Fibroblast of skin of right biceps (primary cell): ENCODE results near the gene VPS36.
"Not testable (repeated sequence)": the region's sequence is repeated elsewhere in the genome, so short reads cannot be mapped to it uniquely, and the experiment has no call there.

Source experiments
- DNase-seq: peaks from one replicate; pipeline ENCODE4 v3.0.0-alpha.2; 2013

Gene VPS36

DNA sequence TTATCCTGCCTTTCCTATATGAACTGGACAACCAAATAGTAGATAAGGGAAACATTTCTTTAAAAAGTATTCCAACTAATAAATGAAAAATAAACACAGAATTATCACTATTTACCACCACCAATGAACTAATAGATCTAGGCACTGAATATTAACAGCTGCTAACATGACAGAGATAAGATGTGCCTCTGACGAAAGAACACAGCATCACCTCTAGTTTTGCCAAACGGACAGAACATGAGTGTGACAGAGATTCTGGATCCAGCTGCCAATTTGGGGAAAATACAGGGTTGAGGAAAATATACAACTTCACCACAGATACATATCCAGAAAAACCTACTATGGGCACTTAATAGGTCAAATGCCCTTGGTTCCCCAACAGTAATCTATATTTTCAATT is 18.0 kb downstream of the VPS36 start:
- no peak for DNase-seq

DNA sequence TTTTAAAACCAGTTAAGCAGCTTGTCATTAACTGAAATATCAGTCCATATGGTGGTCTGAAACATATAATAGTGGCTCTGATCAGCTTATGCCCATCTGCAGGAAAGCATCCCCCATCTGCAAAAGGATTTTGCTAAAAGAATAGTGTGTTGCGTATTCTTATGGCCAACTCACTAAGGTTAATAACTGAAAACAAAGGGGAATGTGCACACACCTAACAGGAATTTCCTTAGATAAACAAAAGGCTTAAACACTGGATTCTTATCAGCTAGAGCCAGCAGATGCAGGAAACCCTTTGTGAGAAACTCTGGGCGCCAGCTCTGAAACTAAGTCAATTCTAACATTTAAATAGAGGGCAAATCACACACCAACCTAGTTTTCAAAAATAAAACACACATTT is 22.1 kb downstream of the VPS36 start:
- DNase-seq: no peak

DNA sequence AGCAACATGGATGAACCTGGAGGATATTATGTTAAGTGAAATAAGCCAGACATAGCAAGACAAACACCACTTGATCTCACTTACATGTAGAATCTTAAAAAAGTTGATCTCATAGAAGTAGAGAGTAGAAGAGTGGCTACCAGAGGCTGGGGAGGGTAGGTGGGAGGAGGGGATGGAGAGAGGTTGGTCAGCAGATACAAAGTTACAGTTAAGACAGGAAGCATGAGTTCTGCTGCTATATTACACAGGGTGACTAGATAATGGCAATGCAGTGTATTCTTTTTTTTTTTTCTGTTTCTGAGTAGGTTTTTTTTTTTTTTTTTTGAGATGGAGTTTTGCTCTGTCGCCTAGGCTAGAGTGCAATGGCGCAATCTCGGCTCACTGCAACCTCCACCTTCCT is 29.2 kb downstream of the VPS36 start:
- no peak for DNase-seq

DNA sequence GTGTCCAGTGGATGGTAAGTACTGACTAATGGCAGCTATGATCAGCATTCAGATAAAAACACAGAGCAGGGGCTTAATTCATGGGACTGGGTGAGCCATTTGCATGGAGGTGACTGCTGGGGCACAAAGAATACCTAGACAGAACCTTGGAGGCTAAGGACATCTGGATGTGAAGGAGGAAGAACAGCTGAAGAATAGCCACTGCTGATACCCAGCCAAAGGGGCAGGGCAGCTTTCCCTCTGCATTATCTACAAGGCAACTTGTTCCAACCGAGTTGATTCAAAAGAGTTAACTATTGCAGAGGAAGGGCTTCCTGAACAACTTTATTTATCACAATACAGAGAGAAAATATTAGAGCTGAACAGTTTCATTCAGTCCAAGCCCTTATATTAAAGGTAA is 31.4 kb downstream of the VPS36 start:
- no peak for DNase-seq

DNA sequence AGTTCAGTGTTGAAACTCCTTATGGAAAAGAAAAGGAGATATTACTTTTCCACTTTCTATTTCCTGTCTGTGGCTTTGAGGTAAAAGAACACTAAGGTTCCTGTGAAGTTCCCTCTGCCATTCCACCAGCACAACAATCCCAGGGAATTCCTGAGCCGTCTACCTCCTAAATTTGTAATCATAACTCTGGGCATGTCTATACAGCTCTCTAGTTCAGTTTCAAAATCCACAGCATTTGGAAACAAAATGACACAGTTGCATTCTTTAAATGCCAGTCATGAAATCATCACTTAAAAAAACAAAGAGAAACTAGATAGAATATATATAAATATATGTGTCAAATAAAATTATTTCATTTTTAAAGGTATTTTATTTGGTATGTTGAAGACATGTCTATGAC is 35.5 kb downstream of the VPS36 start:
- DNase-seq: peak; percentile 65

DNA sequence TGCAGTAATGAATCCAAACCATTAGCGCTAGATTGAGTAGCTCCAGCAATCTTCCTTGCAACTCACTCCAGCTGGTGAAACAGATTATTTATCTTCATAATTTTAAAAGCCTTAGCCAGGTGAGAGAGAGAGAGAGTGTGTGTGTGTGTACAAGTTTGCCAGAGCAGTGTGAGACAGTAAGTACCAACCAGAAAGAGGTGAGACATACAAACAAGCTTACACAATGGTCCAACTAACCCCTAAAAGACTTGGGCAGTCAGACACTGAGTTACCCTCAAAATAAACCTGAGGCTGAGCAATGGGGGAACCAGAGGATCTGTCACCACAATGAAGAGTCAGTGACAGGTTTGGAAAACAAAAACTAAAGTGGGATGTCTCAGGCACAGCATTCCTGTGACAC is 36.4 kb downstream of the VPS36 start:
- no peak for DNase-seq

DNA sequence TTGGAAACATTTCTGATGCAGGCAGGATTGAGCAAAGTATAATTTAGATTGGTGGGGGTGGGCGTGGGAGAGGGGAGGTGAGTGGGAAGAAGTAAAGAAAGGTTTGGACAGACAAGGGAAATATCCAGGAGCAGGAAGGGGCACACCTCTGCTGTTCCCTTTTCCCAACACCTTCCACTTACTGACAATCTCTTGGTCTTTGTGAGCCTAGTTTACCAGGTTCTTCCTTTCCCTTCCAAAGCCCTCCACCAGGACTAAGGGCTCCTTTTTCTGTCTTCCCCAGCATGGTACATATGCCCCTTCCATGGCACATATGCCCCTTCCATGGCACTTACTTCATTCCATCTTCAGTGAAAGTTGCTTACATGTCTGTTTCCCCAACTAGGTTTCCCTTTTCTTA is 38.3 kb downstream of the VPS36 start:
- DNase-seq: no peak

DNA sequence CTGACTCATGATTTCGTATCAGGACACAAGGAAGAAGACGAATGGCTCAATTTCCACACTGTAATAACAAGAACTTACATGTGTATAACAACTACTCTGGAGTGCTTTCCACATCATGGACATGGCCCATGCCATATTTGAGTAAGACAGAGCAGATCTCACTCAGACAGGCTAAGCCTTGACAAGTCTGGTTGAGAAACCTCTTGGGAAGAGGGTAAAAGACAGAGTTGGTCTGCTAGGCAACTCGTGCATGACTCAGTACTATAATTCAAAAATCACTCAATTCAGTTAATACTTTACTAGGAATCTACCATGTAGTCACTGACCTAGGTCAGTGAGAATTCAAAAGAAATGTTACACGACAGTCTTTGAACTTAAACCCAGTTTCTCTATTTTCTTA is 38.8 kb downstream of the VPS36 start:
- DNase-seq: peak; percentile 81

DNA sequence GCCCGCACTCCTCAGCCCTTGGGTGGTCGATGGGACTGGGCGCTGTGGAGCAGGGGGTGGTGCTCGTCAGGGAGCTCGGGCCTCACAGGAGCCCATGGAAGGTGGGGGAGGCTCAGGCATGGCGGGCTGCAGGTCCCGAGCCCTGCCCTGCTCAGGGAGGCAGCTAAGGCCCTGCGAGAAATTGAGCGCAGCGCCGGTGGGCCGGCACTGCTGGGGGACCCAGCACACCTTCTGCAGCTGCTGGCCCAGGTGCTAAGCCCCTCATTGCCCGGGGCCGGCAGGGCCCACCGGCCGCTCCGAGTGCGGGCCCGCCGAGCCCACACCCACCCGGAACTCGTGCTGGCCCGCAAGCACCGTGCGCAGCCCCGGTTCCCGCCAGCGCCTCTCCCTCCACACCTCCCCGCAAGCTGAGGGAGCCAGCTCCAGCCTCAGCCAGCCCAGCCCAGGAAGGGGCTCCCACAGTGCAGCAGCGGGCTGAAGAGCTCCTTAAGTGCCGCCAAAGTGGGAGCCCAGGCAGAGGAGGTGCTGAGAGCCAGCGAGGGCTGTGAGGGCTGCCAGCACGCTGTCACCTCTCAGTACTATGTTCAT is 42.3 kb downstream of the VPS36 start:
- DNase-seq: not testable (repeated sequence)

DNA sequence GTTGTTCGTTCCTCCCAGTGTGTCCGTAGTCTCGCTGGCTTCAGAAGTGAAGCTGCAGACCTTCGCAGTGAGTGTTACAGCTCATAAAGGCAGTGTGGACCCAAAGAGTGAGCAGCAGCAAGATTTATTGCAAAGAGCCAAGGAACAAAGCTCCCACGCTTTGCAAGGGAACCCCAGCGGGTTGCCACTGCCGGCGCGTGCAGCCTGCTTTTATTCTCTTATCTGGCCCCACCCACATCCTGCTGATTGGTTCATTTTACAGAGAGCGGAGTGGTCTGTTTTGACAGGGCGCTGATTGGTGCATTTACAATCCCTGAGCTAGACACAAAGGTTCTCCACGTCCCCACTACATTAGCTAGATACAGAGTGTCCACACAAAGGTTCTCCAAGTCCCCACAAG is 43.0 kb downstream of the VPS36 start:
- not testable (repeated sequence) for DNase-seq

DNA sequence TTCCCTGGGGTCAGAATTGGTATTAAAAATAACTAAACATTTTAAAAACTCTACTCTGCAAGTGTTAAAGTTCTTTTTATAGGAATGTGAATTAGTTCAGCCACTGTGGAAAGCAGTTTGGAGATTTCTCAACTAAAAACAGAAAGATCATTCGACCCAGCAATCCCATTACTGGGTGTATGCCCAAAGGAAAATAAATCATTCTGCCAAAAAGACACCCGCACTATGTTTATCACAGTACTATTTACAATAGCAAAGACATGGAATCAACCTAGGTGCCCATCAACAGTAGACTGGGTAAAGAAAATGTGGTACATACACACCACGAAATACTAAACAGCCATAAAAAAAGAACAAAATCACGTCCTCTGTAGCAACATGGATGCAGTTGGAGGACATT is 43.8 kb downstream of the VPS36 start:
- DNase-seq: no peak

DNA sequence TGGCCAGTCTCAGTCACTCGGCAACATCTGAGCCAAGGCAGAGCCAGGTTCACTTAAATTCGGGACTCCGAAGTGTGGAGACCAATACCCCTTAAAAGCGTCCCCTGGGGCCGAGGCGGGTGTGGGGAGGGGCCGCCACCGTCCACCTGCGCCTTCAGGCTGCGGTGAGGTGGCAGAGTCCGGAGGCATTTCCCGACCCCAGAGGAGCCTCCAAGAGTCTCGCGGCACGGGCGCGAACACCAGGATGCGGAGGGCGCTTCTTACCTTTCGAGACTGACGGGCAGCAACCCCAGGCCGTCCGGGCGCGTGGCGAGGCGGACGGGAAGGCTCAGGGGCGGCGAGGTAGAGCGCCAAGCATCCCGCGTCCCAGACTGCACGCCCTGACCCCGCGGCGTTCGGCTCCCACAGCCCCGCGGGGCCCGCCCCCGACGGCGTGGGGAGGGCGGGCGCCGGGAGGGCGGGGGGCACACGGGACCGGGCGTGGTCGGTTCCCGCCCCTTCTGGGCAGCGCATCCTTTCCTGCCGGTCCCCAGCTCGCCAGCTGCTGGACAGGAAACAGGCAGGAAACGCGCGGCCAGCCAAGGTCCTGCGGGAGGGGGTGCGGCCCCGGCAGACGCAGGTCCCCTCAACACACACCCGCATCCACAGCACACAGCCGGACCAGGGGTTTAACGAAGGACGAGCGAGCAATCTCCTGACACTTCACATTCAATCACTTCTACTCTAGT is 44.5 kb downstream of the VPS36 start, which contains the start of gene THSD1:
TSS of gene THSD1 (minus strand) at position 406 of the 728 bp plus-strand sequence. CDS start 3,572 bp downstream, outside the sequence.
- DNase-seq: peak; percentile 27

DNA sequence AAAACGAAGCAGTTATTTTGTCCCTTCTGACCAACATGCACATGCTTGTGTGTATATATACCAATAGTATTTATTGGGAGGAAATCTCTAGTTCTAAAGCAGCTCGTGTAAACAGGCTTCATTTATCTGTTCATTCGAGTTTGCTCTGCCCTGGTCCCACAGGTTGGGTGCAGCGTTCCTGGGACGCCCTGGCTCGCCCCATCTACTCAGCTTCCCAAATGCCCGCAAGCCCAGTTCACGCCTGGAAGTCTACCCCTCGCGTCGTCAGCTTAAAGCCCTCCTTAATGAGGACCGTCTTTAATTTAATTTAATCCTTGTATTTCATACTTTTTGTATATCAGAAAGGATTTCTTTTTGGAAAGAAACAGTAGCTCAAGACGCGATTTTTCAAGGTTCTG is 45.1 kb downstream of the VPS36 start:
- no peak for DNase-seq

DNA sequence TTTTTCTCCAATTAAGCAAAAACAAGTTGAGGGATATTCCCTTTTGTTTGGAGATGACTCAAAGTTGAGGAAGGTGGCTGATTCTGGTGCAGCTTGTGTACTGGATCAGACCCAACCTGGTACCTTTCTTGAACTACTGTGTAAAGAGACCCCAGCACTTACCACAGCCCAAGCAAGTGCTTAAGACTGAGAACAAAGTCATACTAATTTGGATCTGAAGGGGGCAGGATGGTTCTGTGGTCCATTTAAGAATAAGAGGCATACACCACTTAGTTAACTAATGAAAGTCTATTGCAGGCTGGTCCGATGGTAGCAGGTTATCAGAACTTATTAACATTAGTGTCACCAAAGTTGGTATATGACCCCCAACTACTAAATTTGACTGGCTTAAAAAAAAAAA is 50.7 kb downstream of the VPS36 start:
- no peak for DNase-seq

DNA sequence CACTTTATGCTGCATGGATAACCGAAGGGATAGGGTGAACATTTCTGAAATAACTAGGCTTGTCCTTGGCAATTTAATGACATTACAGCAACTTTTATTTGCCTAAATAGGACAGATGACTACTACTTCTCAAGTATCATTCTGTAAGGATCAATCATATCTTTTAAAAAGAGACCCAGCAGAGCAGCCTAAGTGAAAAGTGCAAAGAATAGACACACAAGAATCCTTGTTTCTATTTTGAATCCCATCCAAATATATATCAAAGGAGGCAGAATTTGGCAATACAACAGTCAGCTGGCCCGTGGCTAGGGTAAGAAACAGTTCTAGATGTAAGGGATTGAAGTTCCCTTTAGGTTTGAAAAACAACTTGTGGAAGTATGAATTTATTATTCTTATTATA is 51.4 kb downstream of the VPS36 start:
- DNase-seq: no peak

DNA sequence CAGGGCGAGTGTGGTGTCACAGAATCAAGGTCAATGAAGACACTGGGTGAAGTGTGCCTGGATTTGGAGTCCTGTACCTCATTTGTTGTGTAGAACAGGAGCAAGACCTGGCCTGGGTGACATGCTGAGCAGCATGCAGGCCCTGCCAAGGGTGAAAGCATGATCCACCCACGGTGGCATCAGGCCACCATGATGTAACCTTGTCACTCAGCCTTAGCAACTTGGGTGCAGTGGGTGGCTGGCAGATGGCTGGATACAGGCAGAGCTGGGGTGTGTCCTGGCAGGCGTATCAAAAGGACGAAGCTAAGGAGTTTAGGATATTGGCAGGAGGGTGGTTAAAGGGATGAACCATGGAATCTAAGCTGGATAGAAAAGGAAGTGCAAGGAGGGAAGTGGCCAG is 54.7 kb downstream of the VPS36 start:
- DNase-seq: no peak

DNA sequence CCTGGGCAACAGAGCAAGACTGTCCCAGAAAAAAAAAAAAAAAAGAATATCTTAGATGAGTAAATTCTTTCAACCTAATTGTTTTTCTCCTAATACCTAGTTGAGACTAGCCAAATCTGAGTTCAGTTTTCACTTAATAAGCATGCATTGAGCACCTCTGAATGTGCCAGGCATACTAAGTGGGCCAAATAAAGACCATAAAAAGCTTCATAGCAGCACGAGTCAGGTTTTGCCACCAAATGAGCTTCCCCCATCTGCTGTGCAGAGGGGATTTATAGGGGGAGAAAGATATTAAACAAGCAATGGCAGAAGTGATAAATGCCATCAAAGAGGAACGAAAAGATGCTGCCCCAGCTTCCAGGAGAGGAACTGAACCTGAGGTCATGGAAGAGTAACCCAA is 55.8 kb downstream of the VPS36 start:
- no peak for DNase-seq

DNA sequence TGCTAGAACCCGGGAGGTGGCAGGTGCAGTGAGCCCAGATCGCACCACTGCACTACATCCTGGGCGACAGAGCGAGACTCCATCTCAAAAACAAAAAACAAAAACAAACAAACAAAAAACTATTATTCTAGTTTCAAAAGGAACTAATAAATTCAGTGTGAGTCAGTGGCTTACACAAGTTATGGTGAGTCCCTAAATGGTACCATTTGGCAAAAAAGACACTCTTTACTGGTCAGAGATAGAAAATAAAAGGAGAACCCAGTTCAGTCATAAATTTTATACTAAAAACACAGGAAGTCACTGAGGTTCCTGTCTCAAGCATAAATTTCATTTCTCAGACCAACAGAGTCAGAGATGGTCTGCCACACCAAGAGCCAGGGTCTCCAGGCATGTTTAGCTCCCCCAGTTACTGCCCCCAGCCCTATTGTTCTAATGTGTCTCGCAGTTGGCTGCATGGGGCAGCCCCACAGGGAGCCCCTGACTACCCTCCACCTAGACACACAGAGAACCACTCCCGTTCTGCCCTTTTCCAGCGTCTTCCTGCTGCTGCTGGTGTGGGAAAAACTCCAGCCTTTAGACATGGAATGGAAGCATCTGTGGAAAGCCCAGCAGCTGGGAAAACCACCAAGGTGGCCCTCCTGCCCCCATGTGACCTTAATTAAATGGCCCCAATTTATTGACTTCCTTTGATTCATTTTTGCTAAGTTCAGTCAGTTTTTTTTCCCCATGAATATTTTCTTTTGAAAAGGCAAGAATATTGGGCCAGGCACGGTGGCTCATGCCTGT is 56.7 kb downstream of the VPS36 start:
- DNase-seq: no peak

DNA sequence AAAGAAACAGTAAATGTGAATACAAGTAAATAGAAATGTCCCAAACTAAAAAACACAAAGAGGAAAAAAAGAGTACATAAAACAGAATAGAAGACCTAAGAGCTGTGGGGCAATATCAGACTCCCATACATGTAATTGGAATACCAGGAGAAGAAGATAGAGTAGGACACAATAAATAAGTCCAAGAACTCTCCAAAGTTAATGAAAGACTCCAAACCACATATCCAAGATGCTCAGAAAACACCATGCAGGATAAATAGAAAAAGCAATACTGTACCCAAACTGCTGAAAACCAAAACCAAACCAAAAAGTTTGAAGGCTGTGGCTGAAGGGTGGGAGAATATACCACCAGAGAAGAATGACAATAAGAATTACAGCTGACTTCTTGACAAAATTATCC is 62.7 kb downstream of the VPS36 start:
- no peak for DNase-seq

DNA sequence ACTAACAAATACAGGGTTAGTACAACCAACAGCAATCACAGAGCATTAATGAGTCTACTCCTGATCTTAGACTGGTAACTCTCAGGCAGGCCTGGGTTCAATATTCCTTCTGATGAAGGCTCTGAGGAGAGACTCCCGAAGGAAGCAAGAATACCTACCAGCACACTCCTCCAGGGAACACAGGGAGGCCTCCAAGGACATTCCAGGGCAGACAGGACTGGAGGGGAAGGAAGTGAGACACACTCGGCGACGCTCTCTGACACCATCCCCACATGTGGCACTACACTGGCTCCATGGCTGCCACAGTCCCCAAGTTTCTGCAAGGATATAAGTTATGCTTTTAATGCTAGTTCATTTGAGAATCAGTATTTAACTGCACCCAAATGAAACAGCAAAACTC is 64.6 kb downstream of the VPS36 start:
- no peak for DNase-seq

DNA sequence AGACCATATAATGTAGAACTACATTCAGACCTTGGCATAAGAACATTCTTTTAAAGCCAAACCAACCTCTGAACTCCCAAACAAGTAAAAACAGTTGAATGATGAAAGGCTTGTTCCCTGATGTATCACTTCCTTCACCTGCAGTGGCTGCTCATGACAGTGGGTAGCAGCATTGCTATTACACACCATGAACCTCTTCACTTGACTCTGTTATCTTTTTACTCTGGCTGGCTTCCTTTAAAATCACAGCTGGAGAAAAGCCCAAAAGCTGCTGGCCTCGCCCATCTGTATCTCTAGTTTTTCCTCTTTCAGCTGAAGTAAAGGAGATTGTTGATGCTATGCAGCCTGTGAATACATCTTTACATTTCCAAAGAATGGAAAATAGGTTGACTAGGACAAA is 67.1 kb downstream of the VPS36 start:
- no peak for DNase-seq

DNA sequence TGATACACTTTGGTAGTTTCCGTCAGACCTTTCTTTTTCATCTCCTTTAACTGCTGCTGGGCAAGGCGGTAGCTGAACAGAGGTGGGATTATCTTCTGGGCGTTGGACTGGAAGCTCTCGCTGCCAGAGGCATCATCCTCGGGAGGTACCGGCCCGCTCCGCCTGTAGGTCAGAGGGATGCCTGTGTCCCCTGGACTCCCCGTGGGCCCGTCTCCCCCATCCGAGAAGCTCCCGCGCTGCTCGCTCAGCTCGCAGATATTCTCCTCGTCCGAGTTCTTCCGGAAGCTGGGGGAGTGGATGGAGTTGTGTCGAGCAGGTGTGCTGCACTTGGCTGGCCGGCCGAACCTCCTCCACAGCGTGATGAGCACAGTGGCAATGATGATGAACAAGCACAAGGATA is 72.1 kb downstream of the VPS36 start:
- DNase-seq: no peak

DNA sequence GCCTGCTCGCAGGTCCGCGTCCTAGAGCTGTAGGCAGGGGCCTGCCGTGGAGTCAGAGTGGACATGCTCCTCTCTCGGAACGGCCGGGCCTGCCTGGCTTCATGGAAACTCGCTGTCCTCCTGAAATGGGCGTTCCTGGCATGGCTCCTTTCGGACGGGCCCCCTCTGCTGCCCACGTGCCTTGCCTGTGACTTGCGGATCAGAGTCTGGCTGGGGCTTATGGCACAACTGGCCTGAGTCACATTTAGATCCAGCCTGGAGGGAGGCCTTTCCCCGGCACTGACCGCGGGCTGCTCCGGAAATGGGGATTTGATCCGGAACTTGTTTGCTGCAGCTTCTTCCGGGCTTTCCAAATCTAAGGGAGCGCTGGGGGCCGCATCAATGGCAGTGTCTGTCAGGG is 72.5 kb downstream of the VPS36 start:
- DNase-seq: no peak

DNA sequence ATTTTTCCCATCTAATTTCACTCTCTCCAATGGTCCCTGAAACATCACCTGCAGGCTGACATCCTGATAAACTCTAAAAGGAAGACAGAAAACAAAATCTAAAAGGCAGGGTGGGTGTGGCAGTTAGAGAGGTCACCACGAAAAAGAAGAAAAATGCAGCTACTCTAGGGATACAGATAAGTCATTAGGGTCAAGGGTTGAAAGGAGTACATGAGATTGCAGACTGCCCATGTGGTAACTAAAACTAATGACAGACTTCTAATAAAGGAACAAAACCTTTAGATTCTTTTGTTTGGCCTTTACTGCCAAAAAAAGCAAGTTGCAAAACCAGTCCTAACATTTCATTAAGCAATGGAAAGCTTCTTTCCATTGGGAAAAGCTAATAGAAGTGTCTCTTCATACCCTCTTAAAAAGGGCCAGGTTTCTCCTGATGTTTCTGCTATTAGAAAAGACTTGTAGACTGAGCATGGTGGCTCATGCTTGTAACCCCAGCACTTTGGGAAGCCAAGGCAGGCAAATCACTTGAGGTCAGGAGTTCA is 75.5 kb downstream of the VPS36 start:
- no peak for DNase-seq
